PC-3 (cell line): ENCODE results near the gene NOC2L. TPM values are rescaled to one million over a fixed set of nuclear protein-coding genes. Genes with fewer than 3 reads are reported as not detected.

ENCODE experiments used
- ATAC-seq: fragments of 200-7000 bp; cut with Tn5 transposase; 2 replicates; pipeline ENCODE4 v1.9.1; 2020; ENCODE audit warnings: mild to moderate bottlenecking, moderate library complexity
- BruUV-seq: library from RNA; stranded (reverse); fragments of 400-500 nt; replicated peaks from 2 replicates; lab custom pipeline; 2021; lab: Mats Ljungman, UMichigan
- CTCF ChIA-PET: fragments of 300-600 bp; sonication (Branson Sonifier 250); formaldehyde crosslinking; loops from one replicate; lab custom pipeline; 2022; ENCODE audit warnings: antibody characterized with exemption; lab: Charles Lee
- POLR2A ChIA-PET: fragments of 300-600 bp; sonication (Branson Sonifier 250); formaldehyde crosslinking; loops from one replicate; lab custom pipeline; 2022; ENCODE audit warnings: antibody characterized with exemption; ENCODE audit not compliant: unreplicated experiment; lab: Charles Lee
- DNase-seq: peaks from one replicate; pipeline ENCODE4 v3.0.0-alpha.2; 2015
- H2AFZ ChIP-seq: fragments of 300-600 bp; sonication (generic); 2 replicates; pipeline ENCODE4 v1.6.0; 2016; ENCODE audit warnings: antibody characterized with exemption, low read length
- H3F3A ChIP-seq: fragments of 300-600 bp; sonication (generic); one replicate; pipeline ENCODE4 v1.6.0; 2017; ENCODE audit warnings: antibody characterized with exemption, low read length, control low read depth, mild to moderate bottlenecking; ENCODE audit not compliant: unreplicated experiment
- H3K27ac ChIP-seq: fragments of 300-600 bp; sonication (generic); 2 replicates; pipeline ENCODE4 v1.5.1; 2016; ENCODE audit warnings: mild to moderate bottlenecking, low read length
- H3K27me3 ChIP-seq: fragments of 300-600 bp; sonication (generic); 2 replicates; pipeline ENCODE4 v1.6.1; 2016; ENCODE audit warnings: low read length, mixed read lengths
- H3K36me3 ChIP-seq: fragments of 300-600 bp; sonication (generic); 2 replicates; pipeline ENCODE4 v1.6.1; 2016; ENCODE audit warnings: low read depth, mixed run types, low read length, mixed read lengths
- H3K4me1 ChIP-seq: fragments of 300-600 bp; sonication (generic); 2 replicates; pipeline ENCODE4 v1.5.1; 2016; ENCODE audit warnings: low read length; ENCODE audit not compliant: insufficient read depth
- H3K4me2 ChIP-seq: fragments of 300-600 bp; sonication (generic); 2 replicates; pipeline ENCODE4 v1.6.0; 2016; ENCODE audit warnings: low read length
- H3K4me3 ChIP-seq: fragments of 300-600 bp; sonication (generic); 2 replicates; pipeline ENCODE4 v1.5.1; 2016; ENCODE audit warnings: mild to moderate bottlenecking, low read length, mixed read lengths
- H3K79me2 ChIP-seq: fragments of 300-600 bp; sonication (generic); 2 replicates; pipeline ENCODE4 v1.6.1; 2017; ENCODE audit warnings: low read length, mixed read lengths
- H3K9ac ChIP-seq: fragments of 300-600 bp; sonication (generic); 2 replicates; pipeline ENCODE4 v1.6.0; 2016; ENCODE audit warnings: mild to moderate bottlenecking, low read length
- H3K9me2 ChIP-seq: fragments of 300-600 bp; sonication (generic); replicated peaks from 2 replicates; pipeline ENCODE4 v1.6.1; 2016; ENCODE audit warnings: mixed run types, low read length, mixed read lengths
- H3K9me3 ChIP-seq: fragments of 300-600 bp; sonication (generic); 2 replicates; pipeline ENCODE4 v1.6.1; 2016; ENCODE audit warnings: low read length, mixed read lengths
- H4K20me1 ChIP-seq: fragments of 300-600 bp; sonication (generic); 2 replicates; pipeline ENCODE4 v1.6.1; 2016; ENCODE audit warnings: low read length, mixed read lengths
- EZH2 ChIP-seq: fragments of 300-600 bp; sonication (generic); IDR thresholded peaks from one replicate; pipeline ENCODE4 v1.6.1; 2017; ENCODE audit warnings: antibody characterized with exemption, mild to moderate bottlenecking, low read length; ENCODE audit not compliant: unreplicated experiment
- EZH2phosphoT487 ChIP-seq: fragments of 300-600 bp; sonication (generic); IDR thresholded peaks from 2 replicates; pipeline ENCODE4 v1.6.1; 2018; ENCODE audit warnings: mild to moderate bottlenecking, antibody characterized with exemption, low read length, borderline replicate concordance
- intact Hi-C: fragments of 100-400 bp; cut with micrococcal nuclease; formaldehyde crosslinking; loops from 2 replicates; pipeline ENCODE4 v1.9.0; 2023
- total RNA-seq: library from RNA; depleted of rRNA; stranded (reverse); fragments of >200 nt; gene quantifications from 2 replicates; pipeline ENCODE4 v1.2.3, GENCODE V29; 2014
- TF ChIP-seq, protein P1 (sequence below): fragments of 300-600 bp; sonication (generic); conservative IDR thresholded peaks from 2 replicates; pipeline ENCODE4 v1.5.1; 2017; ENCODE audit warnings: antibody characterized with exemption, low read depth, mild to moderate bottlenecking, low read length

Gene NOC2L
- total RNA-seq, 1 experiment from 2014 or later, result 262 TPM

DNA sequence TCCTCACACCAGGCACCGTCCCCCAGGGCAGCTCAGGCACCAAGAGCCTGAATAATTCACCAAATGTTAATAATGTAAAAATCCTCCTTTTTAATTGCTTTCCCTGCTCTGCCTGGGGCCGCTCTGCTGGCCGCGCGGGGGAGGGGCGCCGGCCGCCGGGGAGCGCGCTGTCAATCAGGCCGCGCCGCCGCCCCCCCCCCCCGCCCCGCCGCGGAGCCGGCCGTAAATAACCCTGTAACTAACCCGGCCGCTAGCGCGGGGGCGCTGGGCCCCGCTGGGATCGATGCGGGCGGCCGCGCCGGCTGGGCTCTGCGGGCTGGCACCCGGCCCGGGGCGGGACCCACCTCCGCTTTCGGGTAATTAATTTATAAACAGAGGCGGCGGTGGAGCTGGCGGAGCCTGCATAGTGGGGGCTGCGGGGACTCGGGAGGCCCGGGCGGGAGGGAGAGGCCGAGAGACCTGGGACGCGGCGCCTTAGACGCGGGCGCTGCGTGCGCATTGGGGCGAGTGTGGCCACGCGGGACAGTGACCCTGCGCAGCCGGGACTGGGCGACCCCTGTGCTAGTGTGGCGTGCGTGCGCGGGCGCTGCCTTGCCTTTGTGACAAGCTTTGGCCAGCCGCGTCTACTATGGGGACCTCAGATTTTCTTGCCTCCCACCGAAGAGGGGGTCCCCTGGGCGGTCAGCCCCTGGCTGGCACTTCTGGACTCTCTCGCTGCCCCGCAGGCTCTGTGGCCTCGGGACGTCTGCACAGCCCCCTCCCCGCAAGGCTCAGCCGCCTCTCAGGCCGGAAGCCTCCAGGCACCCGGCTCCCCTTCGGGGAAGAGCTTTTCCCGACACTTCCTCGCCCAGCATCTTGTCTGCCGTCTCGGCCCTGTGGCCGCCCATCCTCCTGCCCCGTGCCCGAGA is 18.7 kb downstream of the NOC2L start:
- H2AFZ ChIP-seq, result peak overlapping the region; percentile 78
- no peaks in the 10 kb centered on the region for H4K20me1 ChIP-seq
- H3K4me1 ChIP-seq, result peaks cover 22% of the 10 kb centered on the region
- H3F3A ChIP-seq, result no peaks in the 10 kb centered on the region
- H3K27ac ChIP-seq, result no peak overlapping the region
- no peaks in the 10 kb centered on the region for H3K9me2 ChIP-seq
- intact Hi-C loops, result no loop called here
- H3K4me2 ChIP-seq, result peak overlapping the region; percentile 89
- peaks cover 34% of the 10 kb centered on the region for H3K27me3 ChIP-seq
- H3K79me2 ChIP-seq, result no peaks in the 10 kb centered on the region
- H3K36me3 ChIP-seq, result no peaks in the 10 kb centered on the region
- ChIA-PET POLR2A (no interaction called here), CTCF (no interaction called here)
- ATAC-seq (peak; percentile 33), DNase-seq (peak; percentile 40)
- H3K4me3 ChIP-seq, result peak overlapping the region; percentile 65
- H3K9ac ChIP-seq, result no peak overlapping the region
- peak; percentile 16; the same call in 1 of the 2 replicates for TF ChIP-seq EZH2phosphoT487
- TF ChIP-seq, protein P1, sequence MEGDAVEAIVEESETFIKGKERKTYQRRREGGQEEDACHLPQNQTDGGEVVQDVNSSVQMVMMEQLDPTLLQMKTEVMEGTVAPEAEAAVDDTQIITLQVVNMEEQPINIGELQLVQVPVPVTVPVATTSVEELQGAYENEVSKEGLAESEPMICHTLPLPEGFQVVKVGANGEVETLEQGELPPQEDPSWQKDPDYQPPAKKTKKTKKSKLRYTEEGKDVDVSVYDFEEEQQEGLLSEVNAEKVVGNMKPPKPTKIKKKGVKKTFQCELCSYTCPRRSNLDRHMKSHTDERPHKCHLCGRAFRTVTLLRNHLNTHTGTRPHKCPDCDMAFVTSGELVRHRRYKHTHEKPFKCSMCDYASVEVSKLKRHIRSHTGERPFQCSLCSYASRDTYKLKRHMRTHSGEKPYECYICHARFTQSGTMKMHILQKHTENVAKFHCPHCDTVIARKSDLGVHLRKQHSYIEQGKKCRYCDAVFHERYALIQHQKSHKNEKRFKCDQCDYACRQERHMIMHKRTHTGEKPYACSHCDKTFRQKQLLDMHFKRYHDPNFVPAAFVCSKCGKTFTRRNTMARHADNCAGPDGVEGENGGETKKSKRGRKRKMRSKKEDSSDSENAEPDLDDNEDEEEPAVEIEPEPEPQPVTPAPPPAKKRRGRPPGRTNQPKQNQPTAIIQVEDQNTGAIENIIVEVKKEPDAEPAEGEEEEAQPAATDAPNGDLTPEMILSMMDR, result no peak
- no peak for TF ChIP-seq EZH2
- no TSS peak for BruUV-seq
- H3K9me3 ChIP-seq, result no peaks in the 10 kb centered on the region

DNA sequence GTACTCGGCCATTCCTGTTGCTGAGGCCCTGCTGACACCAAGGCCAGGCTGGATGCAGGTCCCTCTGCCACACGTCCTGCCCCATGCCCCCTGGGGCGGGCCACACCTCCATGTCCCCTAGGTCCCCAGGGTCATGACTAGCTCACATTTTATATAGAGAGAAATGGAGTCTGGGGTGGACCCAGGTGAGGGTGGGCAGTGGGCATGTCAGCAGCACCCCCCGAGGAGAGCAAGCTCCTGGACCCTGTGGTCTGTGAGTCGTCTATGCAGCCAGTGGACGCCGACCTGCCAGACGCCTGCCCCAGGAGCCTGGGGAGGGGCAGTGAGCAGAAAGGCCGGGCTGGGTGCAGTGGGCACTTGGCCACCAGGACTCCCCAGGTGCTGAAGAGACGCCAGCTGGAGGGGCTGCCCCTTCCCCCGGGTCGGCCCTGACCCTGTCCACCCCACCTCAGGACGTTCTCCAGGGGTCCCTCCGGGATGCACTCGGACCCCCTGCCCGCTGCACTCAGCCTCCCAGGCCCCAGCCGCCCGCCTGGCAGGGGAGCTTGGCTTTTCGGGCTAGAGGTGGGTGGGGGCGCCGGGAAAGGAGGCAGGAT is 19.4 kb downstream of the NOC2L start:
- BruUV-seq, result no TSS peak
- Histone ChIP-seq H3K27ac (no peak overlapping the region), H3F3A (no peaks in the 10 kb centered on the region), H3K79me2 (no peaks in the 10 kb centered on the region), H3K36me3 (no peaks in the 10 kb centered on the region), H3K9me2 (no peaks in the 10 kb centered on the region), H3K4me1 (peaks cover 22% of the 10 kb centered on the region), H3K27me3 (peaks cover 40% of the 10 kb centered on the region), H3K9ac (no peak overlapping the region), H4K20me1 (no peaks in the 10 kb centered on the region), H3K9me3 (no peaks in the 10 kb centered on the region), H3K4me3 (no peak overlapping the region), H2AFZ (no peak overlapping the region), H3K4me2 (peak overlapping the region; percentile 53)
- no peak for DNase-seq
- intact Hi-C loops, result loop anchor here (2.0 kb wide), 1 partner anchor 19 kb away; no protein-coding TSS in a partner anchor
- ChIA-PET CTCF (no interaction called here), POLR2A (no interaction called here)
- TF ChIP-seq EZH2 (no peak), EZH2phosphoT487 (no peak)
- TF ChIP-seq, protein P1, result no peak
- ATAC-seq, result no peak
